ENCODE measurements around the gene NOTUM.

DNA sequence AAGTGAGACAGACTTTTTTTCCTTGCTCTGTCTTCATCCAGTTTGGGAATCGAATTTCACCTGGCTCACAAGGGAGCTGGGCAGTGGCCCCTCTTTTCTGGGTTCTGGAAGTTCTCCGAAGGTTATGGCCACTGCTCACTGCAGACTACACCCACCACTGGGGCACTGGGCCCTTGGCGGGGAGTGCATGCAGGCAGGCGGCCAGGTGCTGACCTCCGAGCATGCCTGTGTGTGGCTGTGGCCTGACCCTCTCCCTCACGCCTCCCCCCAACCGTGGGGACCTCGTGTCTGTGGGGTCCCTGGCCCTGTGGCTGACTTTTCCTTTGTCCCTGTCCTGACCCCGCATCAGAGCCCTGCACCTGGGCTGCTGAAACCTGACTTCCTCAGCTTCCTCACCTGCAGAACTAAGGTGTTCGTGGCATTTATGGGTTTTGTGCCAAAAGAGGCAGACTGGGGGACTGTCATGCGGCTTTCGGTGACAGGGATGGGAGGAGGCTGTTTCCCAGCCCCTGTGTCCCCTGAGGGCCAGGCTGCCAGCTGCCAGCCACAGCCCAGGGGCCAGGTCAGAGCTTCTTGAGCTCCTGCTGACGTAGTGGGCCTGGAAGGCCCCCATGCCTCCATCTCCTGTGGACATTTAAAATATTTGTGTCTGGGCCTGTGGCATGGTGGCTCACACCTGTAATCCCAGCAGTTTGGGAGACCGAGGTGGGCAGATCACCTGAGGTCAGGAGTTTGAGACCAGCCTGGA lies 37.9 kb upstream of the NOTUM start:
- TF ChIP-seq, protein P1, sequence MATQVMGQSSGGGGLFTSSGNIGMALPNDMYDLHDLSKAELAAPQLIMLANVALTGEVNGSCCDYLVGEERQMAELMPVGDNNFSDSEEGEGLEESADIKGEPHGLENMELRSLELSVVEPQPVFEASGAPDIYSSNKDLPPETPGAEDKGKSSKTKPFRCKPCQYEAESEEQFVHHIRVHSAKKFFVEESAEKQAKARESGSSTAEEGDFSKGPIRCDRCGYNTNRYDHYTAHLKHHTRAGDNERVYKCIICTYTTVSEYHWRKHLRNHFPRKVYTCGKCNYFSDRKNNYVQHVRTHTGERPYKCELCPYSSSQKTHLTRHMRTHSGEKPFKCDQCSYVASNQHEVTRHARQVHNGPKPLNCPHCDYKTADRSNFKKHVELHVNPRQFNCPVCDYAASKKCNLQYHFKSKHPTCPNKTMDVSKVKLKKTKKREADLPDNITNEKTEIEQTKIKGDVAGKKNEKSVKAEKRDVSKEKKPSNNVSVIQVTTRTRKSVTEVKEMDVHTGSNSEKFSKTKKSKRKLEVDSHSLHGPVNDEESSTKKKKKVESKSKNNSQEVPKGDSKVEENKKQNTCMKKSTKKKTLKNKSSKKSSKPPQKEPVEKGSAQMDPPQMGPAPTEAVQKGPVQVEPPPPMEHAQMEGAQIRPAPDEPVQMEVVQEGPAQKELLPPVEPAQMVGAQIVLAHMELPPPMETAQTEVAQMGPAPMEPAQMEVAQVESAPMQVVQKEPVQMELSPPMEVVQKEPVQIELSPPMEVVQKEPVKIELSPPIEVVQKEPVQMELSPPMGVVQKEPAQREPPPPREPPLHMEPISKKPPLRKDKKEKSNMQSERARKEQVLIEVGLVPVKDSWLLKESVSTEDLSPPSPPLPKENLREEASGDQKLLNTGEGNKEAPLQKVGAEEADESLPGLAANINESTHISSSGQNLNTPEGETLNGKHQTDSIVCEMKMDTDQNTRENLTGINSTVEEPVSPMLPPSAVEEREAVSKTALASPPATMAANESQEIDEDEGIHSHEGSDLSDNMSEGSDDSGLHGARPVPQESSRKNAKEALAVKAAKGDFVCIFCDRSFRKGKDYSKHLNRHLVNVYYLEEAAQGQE (IDR thresholded peaks at IDR 0.05; ENCODE audit: low read depth), result no peak
- no peak for TF ChIP-seq TAF1 (IDR thresholded peaks at IDR 0.05; ENCODE audit: low read depth)
- TF ChIP-seq, protein P2, sequence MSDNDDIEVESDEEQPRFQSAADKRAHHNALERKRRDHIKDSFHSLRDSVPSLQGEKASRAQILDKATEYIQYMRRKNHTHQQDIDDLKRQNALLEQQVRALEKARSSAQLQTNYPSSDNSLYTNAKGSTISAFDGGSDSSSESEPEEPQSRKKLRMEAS (IDR thresholded peaks at IDR 0.05), result no peak
- TF ChIP-seq NFIC (IDR thresholded peaks at IDR 0.05), result no peak
- no peak for TF ChIP-seq CEBPB (IDR thresholded peaks at IDR 0.05)
- no peak for TF ChIP-seq RAD21 (IDR thresholded peaks at IDR 0.05; ENCODE audit: low read depth)
- TF ChIP-seq EP300 (IDR thresholded peaks at IDR 0.05; ENCODE audit: borderline replicate concordance), result no peak
